Fibroblast of villous mesenchyme (primary cell): ENCODE results near the gene SPN. TPM values are rescaled to one million over a fixed set of nuclear protein-coding genes. Genes with fewer than 3 reads are reported as not detected.

Experiments
- DNase-seq: peaks from one replicate; pipeline ENCODE4 v3.0.0-alpha.2; 2010; ENCODE audit warnings: low read depth
- H3K4me3 ChIP-seq: 2 replicates; pipeline ENCODE4 v1.5.1; 2011; ENCODE audit warnings: low read depth, mild to moderate bottlenecking, low read length
- total RNA-seq: library from RNA; depleted of rRNA; stranded (reverse); fragments of >200 nt; gene quantifications from 2 replicates; pipeline ENCODE4 v1.2.3, GENCODE V29; 2012
- TF ChIP-seq, protein P1 (sequence below): IDR thresholded peaks from 2 replicates; pipeline ENCODE4 v1.5.1; 2012; ENCODE audit warnings: low read depth, mild to moderate bottlenecking, low read length; ENCODE audit not compliant: insufficient read depth

The SPN gene
- total RNA-seq, 1 donor: not detected

- peak; percentile 10 for DNase-seq
- H3K4me3 ChIP-seq: no peak overlapping the region
- TF ChIP-seq, protein P1, sequence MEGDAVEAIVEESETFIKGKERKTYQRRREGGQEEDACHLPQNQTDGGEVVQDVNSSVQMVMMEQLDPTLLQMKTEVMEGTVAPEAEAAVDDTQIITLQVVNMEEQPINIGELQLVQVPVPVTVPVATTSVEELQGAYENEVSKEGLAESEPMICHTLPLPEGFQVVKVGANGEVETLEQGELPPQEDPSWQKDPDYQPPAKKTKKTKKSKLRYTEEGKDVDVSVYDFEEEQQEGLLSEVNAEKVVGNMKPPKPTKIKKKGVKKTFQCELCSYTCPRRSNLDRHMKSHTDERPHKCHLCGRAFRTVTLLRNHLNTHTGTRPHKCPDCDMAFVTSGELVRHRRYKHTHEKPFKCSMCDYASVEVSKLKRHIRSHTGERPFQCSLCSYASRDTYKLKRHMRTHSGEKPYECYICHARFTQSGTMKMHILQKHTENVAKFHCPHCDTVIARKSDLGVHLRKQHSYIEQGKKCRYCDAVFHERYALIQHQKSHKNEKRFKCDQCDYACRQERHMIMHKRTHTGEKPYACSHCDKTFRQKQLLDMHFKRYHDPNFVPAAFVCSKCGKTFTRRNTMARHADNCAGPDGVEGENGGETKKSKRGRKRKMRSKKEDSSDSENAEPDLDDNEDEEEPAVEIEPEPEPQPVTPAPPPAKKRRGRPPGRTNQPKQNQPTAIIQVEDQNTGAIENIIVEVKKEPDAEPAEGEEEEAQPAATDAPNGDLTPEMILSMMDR: no peak
Measured at GRCh38 chr16:29641561-29641960, 21.5 kb upstream of the SPN start.

GRCh38 chr16:29643596-29643995 lies 19.5 kb upstream of the SPN start:
- TF ChIP-seq, protein P1: no peak
- H3K4me3 ChIP-seq: no peak overlapping the region
- no peak for DNase-seq

DNA sequence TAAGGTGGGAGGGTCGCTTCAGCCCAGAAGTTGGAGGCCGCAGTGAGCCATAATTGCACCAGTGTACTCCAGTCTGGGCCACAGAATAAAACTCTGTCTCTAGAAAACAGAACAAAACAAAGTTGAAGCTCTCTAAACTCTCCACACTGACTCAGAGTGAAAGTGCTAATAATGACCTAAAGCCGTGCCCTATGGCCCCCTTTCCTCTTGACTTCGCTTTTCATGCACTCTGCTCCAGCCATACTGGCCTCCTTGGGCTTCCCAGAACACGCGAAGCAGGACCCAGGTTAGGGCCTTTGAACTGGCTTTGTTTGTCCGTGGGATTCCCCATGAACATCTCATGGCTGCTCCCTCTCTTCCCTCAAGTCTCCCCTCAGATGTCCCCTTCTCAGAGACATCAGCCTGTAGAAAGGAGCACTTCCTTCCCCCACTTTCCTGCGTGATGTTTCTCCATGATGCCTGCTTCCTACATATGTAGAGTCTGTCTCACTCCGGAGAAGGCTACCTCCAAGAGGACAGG lies 18.6 kb upstream of the SPN start:
- TF ChIP-seq, protein P1: no peak
- no peak overlapping the region for H3K4me3 ChIP-seq
- no peak for DNase-seq

DNA sequence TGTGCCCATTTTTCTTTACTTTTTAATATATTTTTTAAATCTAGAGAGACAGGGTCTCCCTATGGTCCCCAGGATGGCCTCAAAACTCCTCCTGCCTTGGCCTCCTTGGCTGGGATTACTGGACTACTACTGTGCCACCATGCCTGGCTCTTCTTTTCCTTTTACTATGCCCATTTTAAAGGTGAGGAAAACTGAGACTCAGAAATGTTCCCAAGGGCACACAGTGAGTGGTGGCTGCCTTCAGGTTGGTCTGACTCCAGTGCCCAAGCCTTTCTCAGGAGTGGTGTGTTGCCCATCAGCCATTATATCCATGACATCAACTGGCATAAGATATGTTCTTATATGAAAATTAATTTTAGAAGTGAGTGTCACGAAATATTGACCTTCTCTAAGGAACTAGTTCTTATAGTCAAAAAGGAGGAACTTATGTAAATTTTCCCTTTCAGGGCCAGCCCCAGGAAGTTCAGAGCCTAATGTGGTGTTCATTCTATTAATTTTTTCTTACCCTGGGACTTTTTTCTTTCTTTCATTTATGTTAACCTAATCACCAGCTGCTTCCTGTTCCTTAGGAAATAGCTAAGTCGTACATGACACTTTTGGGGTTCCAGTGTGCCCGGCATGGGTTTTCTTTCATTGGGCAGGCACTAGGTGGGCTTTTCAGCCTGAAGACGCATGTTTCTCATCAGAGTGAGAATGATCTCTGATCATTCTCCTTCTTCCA lies 17.9 kb upstream of the SPN start:
- TF ChIP-seq, protein P1: no peak
- no peak for DNase-seq
- H3K4me3 ChIP-seq: no peak overlapping the region

DNA sequence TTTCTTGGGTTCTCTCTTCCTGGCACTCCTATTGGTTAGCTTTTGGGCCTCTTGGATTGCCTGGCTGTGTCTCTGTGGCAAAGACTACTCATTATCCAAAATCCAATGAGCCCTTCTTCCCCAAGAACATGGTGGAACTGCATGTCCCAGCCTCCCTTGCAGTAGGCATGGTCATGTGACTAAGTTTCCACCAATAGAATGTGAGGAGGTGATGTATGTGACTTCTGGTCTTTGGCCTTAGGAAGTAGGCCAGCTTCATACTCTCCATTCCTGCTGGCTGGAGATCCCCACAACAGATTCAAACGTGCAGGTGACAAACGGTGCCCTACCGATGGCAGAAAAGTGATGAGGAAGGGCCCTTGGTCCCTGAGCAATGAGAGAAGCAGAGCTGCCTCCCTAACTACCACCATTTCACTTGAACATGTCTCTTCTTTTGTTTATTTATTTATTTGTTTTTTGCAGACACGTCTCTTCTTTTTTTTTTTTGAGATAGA lies 17.3 kb upstream of the SPN start:
- no peak overlapping the region for H3K4me3 ChIP-seq
- no peak for DNase-seq
- TF ChIP-seq, protein P1: no peak

- TF ChIP-seq, protein P1: no peak
- no peak overlapping the region for H3K4me3 ChIP-seq
- DNase-seq: no peak
Measured at GRCh38 chr16:29646947-29647346, 16.1 kb upstream of the SPN start.
